ENCODE measurements around the gene KCMF1. TPM values are rescaled to one million over a fixed set of nuclear protein-coding genes. Genes with fewer than 3 reads are reported as not detected.
"Not testable (repeated sequence)": the region's sequence is repeated elsewhere in the genome, so short reads cannot be mapped to it uniquely, and the experiment has no call there.

Gene KCMF1
- total RNA-seq, 1 donor from 2014 or later: 29.7 TPM

DNA sequence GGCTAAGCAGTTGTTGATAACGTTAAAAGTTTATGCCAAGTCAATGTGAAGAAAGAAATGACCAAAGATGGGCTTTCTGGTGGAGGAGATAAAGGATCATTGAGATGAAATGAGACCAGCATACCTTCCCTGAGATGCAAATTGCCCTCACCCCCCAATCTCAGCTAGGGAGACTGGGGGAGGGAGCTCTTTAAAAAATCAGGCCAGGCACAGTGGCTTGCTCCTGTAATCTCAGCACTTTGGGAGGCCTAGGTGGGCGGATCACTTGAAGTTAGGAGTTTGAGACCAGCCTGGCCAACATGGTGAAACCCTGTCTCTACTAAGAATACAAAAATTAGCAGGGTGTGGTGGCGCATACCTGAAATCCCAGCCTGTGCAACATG is 30.9 kb upstream of the KCMF1 start:
- H3K27me3 ChIP-seq: no peaks in the 10 kb centered on the region
- no peak for TF ChIP-seq POLR2A (IDR thresholded peaks at IDR 0.05)
- TF ChIP-seq, protein P1, sequence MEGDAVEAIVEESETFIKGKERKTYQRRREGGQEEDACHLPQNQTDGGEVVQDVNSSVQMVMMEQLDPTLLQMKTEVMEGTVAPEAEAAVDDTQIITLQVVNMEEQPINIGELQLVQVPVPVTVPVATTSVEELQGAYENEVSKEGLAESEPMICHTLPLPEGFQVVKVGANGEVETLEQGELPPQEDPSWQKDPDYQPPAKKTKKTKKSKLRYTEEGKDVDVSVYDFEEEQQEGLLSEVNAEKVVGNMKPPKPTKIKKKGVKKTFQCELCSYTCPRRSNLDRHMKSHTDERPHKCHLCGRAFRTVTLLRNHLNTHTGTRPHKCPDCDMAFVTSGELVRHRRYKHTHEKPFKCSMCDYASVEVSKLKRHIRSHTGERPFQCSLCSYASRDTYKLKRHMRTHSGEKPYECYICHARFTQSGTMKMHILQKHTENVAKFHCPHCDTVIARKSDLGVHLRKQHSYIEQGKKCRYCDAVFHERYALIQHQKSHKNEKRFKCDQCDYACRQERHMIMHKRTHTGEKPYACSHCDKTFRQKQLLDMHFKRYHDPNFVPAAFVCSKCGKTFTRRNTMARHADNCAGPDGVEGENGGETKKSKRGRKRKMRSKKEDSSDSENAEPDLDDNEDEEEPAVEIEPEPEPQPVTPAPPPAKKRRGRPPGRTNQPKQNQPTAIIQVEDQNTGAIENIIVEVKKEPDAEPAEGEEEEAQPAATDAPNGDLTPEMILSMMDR (IDR thresholded peaks at IDR 0.05): no peak
- H3K4me3 ChIP-seq: no peak overlapping the region
- no peaks in the 10 kb centered on the region for H3K9me3 ChIP-seq
- no peaks in the 10 kb centered on the region for H3K36me3 ChIP-seq
- DNase-seq (ENCODE audit: extremely low spot score in 2 of 2): no peak
- intact Hi-C loops (cut with DNase I): no loop called here
- H3K4me1 ChIP-seq: peaks cover 4% of the 10 kb centered on the region
- H3K27ac ChIP-seq: no peak overlapping the region

GRCh38 chr2:84940831-84941412 is 30.0 kb upstream of the KCMF1 start:
- no peak overlapping the region for H3K27ac ChIP-seq
- H3K27me3 ChIP-seq: no peaks in the 10 kb centered on the region
- TF ChIP-seq POLR2A (IDR thresholded peaks at IDR 0.05) (no peak), POLR2AphosphoS5 (IDR thresholded peaks at IDR 0.05; ENCODE audit: insufficient read depth in 1 of 2, low read depth in 1 of 2) (no peak)
- TF ChIP-seq, protein P1 (IDR thresholded peaks at IDR 0.05): no peak
- no peaks in the 10 kb centered on the region for H3K9me3 ChIP-seq
- peaks cover 4% of the 10 kb centered on the region for H3K4me1 ChIP-seq
- H3K4me3 ChIP-seq: no peak overlapping the region
- no peaks in the 10 kb centered on the region for H3K36me3 ChIP-seq
- no peak for DNase-seq (ENCODE audit: extremely low spot score in 2 of 2)
- intact Hi-C loops (cut with DNase I): no loop called here

- H3K4me3 ChIP-seq: no peak overlapping the region
- intact Hi-C loops (cut with DNase I): no loop called here
- no peaks in the 10 kb centered on the region for H3K9me3 ChIP-seq
- H3K4me1 ChIP-seq: peaks cover 4% of the 10 kb centered on the region
- no peak overlapping the region for H3K27ac ChIP-seq
- DNase-seq (ENCODE audit: extremely low spot score in 2 of 2): no peak
- no peaks in the 10 kb centered on the region for H3K36me3 ChIP-seq
- TF ChIP-seq POLR2AphosphoS5 (IDR thresholded peaks at IDR 0.05; ENCODE audit: insufficient read depth in 1 of 2, low read depth in 1 of 2) (no peak), POLR2A (IDR thresholded peaks at IDR 0.05) (no peak)
- TF ChIP-seq, protein P1 (IDR thresholded peaks at IDR 0.05): no peak
- no peaks in the 10 kb centered on the region for H3K27me3 ChIP-seq
These were observed 28.8 kb upstream of the KCMF1 start for GRCh38 chr2:84942166-84942565.

GRCh38 chr2:84942964-84943421 is 28.0 kb upstream of the KCMF1 start:
- TF ChIP-seq, protein P1 (IDR thresholded peaks at IDR 0.05): no peak
- TF ChIP-seq POLR2A (IDR thresholded peaks at IDR 0.05) (no peak), POLR2AphosphoS5 (IDR thresholded peaks at IDR 0.05; ENCODE audit: insufficient read depth in 1 of 2, low read depth in 1 of 2) (no peak)
- intact Hi-C loops (cut with DNase I): no loop called here

GRCh38 chr2:84944295-84944909 is 26.6 kb upstream of the KCMF1 start:
- intact Hi-C loops (cut with DNase I): no loop called here
- no peak for DNase-seq (ENCODE audit: extremely low spot score in 2 of 2)
- no peaks in the 10 kb centered on the region for H3K36me3 ChIP-seq
- peaks cover 2% of the 10 kb centered on the region for H3K4me1 ChIP-seq
- H3K4me3 ChIP-seq: no peak overlapping the region
- no peak for TF ChIP-seq POLR2AphosphoS5 (IDR thresholded peaks at IDR 0.05; ENCODE audit: insufficient read depth in 1 of 2, low read depth in 1 of 2)
- H3K9me3 ChIP-seq: no peaks in the 10 kb centered on the region
- no peak overlapping the region for H3K27ac ChIP-seq
- no peaks in the 10 kb centered on the region for H3K27me3 ChIP-seq

More at GRCh38 chr2:84942964-84943421, 28.0 kb upstream of the KCMF1 start:
- DNase-seq (ENCODE audit: extremely low spot score in 2 of 2): no peak
- Histone ChIP-seq H3K27ac (no peak overlapping the region), H3K27me3 (no peaks in the 10 kb centered on the region), H3K36me3 (no peaks in the 10 kb centered on the region), H3K9me3 (no peaks in the 10 kb centered on the region), H3K4me3 (no peak overlapping the region), H3K4me1 (peaks cover 4% of the 10 kb centered on the region)

DNA sequence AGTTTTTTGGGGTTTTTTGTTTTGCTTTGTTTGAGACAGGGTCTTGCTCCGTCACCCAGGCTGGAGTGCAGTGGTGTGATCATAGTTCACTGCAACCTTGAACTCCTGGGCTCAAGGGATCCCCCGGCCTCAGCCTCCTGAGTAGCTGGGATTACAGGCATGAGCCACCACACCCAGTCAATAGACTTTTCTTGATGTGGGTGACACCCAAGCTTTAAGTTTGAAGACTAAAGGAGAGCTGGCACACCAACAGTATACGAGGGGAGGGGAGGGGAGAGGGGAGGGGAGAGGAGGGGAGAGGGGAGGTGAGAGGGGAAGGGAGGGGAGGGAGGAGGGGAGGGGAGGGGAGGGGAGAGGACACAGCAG is 25.1 kb upstream of the KCMF1 start:
- H3K4me3 ChIP-seq; H3K27me3 ChIP-seq; DNase-seq (ENCODE audit: extremely low spot score in 2 of 2); H3K4me1 ChIP-seq; H3K36me3 ChIP-seq; intact Hi-C loops (cut with DNase I); H3K9me3 ChIP-seq: not testable (repeated sequence)
- H3K27ac ChIP-seq: peak overlapping the region; percentile 53
